RWPE1 (cell line): ENCODE results near the gene ZNF823.

Source experiments
- CTCF ChIA-PET: fragments of 350-600 bp; sonication (Branson Sonifier 250); formaldehyde crosslinking; extraction: SDS; loops from one replicate; lab custom pipeline; 2021; lab: Yijun Ruan, JAX
- POLR2A ChIA-PET: fragments of 400-600 bp; formaldehyde crosslinking; extraction: SDS; loops from one replicate; lab custom pipeline; 2020; ENCODE audit warnings: antibody characterized with exemption; ENCODE audit not compliant: low non-redundant PET; lab: Yijun Ruan, JAX
- DNase-seq: peaks from one replicate; pipeline ENCODE4 v3.0.0; 2012; ENCODE audit warnings: low spot score
- H3K27ac ChIP-seq: fragments of 450-650 bp; 2 replicates; pipeline ENCODE4 v1.5.1; 2017
- TF ChIP-seq, protein P1 (sequence below): fragments of 450-650 bp; conservative IDR thresholded peaks from 2 replicates; pipeline ENCODE4 v1.5.1; 2017; ENCODE audit warnings: low read depth, mild to moderate bottlenecking

ZNF823 gene

DNA sequence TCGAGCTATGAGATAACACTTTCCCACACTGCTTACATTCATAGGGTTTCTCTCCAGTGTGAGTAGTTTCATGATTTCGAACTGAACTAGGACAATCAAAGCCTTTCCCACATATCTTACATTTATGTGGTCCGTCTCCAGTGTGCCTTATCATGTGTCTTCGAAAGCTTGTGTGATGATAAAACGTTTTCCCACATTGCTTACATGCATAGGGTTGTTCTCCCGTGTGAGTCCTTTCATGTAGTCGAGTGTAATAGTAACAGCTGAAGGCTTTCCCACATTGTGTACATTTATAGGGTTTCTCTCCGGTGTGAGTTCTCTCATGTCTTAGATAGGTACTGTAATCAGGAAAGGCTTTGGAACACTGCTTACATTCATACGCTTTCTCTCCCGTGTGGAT, 16.3 kb downstream of the ZNF823 start:
- H3K27ac ChIP-seq, result no peak overlapping the region
- TF ChIP-seq, protein P1, sequence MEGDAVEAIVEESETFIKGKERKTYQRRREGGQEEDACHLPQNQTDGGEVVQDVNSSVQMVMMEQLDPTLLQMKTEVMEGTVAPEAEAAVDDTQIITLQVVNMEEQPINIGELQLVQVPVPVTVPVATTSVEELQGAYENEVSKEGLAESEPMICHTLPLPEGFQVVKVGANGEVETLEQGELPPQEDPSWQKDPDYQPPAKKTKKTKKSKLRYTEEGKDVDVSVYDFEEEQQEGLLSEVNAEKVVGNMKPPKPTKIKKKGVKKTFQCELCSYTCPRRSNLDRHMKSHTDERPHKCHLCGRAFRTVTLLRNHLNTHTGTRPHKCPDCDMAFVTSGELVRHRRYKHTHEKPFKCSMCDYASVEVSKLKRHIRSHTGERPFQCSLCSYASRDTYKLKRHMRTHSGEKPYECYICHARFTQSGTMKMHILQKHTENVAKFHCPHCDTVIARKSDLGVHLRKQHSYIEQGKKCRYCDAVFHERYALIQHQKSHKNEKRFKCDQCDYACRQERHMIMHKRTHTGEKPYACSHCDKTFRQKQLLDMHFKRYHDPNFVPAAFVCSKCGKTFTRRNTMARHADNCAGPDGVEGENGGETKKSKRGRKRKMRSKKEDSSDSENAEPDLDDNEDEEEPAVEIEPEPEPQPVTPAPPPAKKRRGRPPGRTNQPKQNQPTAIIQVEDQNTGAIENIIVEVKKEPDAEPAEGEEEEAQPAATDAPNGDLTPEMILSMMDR, result no peak
- CTCF ChIA-PET, result no interaction called here

DNA sequence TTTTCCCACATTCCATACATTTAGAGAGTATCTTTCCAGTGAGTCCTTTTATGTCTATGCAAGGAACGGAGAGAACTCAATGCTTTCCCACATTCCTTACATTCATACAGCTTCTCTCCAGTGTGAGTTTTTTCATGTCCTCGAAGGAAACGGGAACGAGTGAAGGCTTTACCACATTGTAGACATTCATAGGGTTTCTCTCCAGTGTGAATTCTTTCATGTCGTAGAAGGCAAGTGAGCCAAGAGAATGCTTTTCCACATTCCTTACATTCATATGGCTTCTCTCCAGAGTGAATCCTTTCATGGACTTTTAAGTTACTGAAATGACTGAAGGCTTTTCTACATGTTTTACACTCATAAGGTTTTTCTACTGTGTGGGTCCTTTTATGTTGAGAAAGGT, 17.1 kb downstream of the ZNF823 start:
- TF ChIP-seq, protein P1, result no peak
- POLR2A ChIA-PET, result no interaction called here
- H3K27ac ChIP-seq, result no peak overlapping the region
- no peak for DNase-seq
- CTCF ChIA-PET, result no interaction called here

More for the DNA sequence above, 16.3 kb downstream of the ZNF823 start:
- POLR2A ChIA-PET, result no interaction called here
- DNase-seq, result no peak

DNA sequence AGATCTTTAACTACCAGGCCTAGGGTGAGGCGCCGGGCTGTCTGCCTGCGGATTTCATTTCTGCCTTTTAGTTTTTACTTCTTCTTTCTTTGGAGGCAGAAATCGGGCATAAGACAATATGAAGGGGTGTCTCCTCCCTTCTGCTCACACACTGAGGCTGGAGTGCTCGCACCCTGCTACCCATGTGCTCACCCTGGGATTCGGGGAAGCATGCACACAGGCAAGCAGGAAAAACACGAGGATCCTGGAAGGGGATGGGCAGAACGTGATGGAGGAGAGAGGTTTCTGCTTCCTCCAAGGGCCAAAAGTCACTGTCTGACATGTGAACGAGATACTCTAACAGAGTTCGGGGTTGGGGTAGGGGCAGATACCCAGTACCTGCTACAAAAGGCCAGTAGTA, 28.4 kb downstream of the ZNF823 start:
- DNase-seq, result no peak
- H3K27ac ChIP-seq, result no peak overlapping the region
- POLR2A ChIA-PET, result no interaction called here
- TF ChIP-seq, protein P1, result no peak
- CTCF ChIA-PET, result no interaction called here

DNA sequence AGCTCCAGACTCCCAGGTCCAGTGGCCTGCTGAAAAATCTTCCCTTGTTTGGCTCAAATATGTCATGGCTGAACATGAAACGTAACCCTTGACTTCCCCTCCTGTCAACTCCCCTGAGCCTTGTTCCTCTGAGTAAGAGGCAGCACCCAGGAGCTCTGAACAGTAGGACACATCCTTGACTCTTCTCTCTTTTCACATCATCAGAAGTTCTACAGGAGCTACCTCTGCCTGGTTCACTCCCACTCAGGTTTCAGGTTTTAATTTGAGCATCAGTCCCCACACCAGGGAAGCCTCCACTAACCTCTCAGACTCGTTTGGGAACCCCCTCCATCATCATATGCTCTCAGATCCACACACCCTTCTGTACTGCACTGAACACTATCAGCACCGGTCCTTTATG, 30.3 kb downstream of the ZNF823 start:
- H3K27ac ChIP-seq, result no peak overlapping the region
- ChIA-PET POLR2A (no interaction called here), CTCF (interaction anchor here (0.6 to 2.2 kb wide), 3 partner anchors 8 to 12 kb away, joined by 3 to 14 read pairs (median 3); no protein-coding TSS in a partner anchor)
- TF ChIP-seq, protein P1, result no peak
- DNase-seq, result no peak

DNA sequence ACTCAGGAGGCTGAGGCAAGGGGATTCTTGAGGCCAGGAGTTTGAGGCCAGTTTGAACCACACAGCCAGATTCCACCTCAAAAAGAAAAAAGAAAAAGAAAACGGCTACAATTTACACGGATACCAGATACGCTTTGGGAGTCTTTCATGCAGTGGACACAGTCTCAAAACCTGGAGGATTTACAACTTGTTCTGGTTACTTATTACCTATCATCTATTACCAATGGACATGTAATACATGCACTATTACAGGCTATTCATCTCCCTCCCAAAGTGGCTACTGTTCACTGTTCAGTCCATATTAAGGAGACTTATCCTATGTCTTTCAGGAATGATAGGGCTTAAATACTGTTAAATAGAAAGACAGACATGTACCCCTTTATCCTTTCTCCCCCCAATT, 33.3 kb downstream of the ZNF823 start:
- DNase-seq, result no peak
- TF ChIP-seq, protein P1, result no peak
- ChIA-PET CTCF (no interaction called here), POLR2A (no interaction called here)
- no peak overlapping the region for H3K27ac ChIP-seq

DNA sequence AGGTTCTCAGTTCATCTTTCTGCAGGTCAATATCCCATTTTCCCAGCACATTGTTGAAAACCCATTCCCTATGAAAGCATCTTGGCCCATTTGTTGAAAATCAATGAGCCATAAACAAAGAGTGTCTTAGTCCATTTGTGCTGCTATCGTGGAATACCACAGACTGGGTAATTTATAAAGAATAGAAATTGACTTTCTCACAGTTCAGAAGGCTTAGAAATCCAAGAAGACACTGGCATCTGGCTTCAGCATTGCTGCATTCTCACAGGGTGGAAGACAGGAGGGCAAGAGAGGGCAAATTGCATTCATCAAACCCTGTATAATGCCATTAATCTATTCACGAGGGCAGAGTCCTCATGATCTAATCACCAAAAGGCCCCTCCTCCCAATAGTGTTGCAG, 34.1 kb downstream of the ZNF823 start:
- POLR2A ChIA-PET, result no interaction called here
- no peak overlapping the region for H3K27ac ChIP-seq
- DNase-seq, result no peak
- CTCF ChIA-PET, result no interaction called here
- TF ChIP-seq, protein P1, result no peak
